Peyer's patch (tissue), 4 donors: ENCODE data around the gene RET. TPM values are rescaled to one million over a fixed set of nuclear protein-coding genes. Genes with fewer than 3 reads are reported as not detected.

Source experiments
- DNase-seq, 3 donors: peaks; one replicate each; pipeline ENCODE4 v3.0.0-alpha.2; 2017 to 2019
- H3K27ac ChIP-seq, 4 donors: fragments of 200-600 bp; sonication (generic); one replicate each; pipeline ENCODE4 v1.5.1; 2016 to 2019
- H3K27me3 ChIP-seq, 2 donors: fragments of 200-600 bp; sonication (generic); one replicate each; pipeline ENCODE4 v1.5.1; 2019
- H3K36me3 ChIP-seq, 3 donors: fragments of 200-600 bp; sonication (generic); one replicate each; pipeline ENCODE4 v1.5.1; 2016 to 2019
- H3K4me1 ChIP-seq, 4 donors: fragments of 200-600 bp; sonication (generic); one replicate each; pipeline ENCODE4 v1.5.1; 2016 to 2019
- H3K4me3 ChIP-seq, 4 donors: fragments of 200-600 bp; sonication (generic); 1 replicate in 3 of 4; 2 replicates in 1 of 4; pipeline ENCODE4 v1.5.1; 2016 to 2019; ENCODE audit warnings: mild to moderate bottlenecking in 1 of 4
- H3K9me3 ChIP-seq, 4 donors: fragments of 200-600 bp; sonication (generic); one replicate each; pipeline ENCODE4 v1.5.1; 2016 to 2019; ENCODE audit warnings: mild to moderate bottlenecking in 1 of 4
- POLR2A ChIP-seq, 2 donors: fragments of 450-650 bp; IDR thresholded peaks; one replicate each; pipeline ENCODE4 v1.5.1; 2017; ENCODE audit warnings: antibody characterized with exemption in 2 of 2, mild to moderate bottlenecking in 2 of 2, moderate library complexity in 2 of 2
- total RNA-seq, 4 donors: library from RNA; depleted of rRNA; stranded (reverse); fragments of >200 nt; gene quantifications; one replicate each; pipeline ENCODE4 v1.1.0, GENCODE V29; 2016
- TF ChIP-seq, protein P1 (sequence below), 6 experiments: fragments of 450-650 bp in 4 of 6; fragments of 200-600 bp in 2 of 6; sonication (generic) in 1 of 6; IDR thresholded peaks; one replicate each; pipeline ENCODE4 v1.5.1; 2017 to 2019; ENCODE audit warnings: antibody characterized with exemption in 6 of 6, mild to moderate bottlenecking in 3 of 6, moderate library complexity in 1 of 6

The RET gene
- total RNA-seq, 4 donors from 2014 or later: 1.2 to 5.8 (median 1.7) TPM

DNA sequence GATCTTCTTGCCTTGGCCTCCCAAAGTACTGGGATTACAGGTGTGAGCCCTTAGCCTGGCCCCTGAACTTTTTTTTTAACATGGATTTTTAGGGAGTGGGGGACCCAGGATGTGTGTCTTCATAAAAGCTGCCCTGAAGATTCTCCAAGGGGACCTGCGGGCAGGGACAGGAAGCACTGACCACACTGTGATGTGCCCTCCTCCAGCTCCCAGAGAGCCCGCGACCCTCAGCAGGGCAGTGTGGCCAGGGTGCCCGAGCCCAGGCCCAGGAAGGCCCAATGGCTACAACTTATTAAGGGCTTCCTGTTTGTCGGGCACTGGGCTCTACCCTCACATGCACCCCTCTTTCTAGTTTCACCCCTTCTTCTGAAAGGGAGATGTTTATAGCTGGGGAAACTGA is 2.5 kb upstream of the RET start:
- Histone ChIP-seq H3K27ac (no peak overlapping the region), H3K27me3 (no peaks in the 10 kb centered on the region), H3K4me3 (no peak overlapping the region), H3K4me1 (peaks cover 0 to 16% (median 6%) of the 10 kb centered on the region in 4 donors), H3K9me3 (no peaks in the 10 kb centered on the region), H3K36me3 (no peaks in the 10 kb centered on the region)
- DNase-seq: no peak
- TF ChIP-seq POLR2A (IDR thresholded peaks at IDR 0.05): no peak
- TF ChIP-seq, protein P1, sequence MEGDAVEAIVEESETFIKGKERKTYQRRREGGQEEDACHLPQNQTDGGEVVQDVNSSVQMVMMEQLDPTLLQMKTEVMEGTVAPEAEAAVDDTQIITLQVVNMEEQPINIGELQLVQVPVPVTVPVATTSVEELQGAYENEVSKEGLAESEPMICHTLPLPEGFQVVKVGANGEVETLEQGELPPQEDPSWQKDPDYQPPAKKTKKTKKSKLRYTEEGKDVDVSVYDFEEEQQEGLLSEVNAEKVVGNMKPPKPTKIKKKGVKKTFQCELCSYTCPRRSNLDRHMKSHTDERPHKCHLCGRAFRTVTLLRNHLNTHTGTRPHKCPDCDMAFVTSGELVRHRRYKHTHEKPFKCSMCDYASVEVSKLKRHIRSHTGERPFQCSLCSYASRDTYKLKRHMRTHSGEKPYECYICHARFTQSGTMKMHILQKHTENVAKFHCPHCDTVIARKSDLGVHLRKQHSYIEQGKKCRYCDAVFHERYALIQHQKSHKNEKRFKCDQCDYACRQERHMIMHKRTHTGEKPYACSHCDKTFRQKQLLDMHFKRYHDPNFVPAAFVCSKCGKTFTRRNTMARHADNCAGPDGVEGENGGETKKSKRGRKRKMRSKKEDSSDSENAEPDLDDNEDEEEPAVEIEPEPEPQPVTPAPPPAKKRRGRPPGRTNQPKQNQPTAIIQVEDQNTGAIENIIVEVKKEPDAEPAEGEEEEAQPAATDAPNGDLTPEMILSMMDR (IDR thresholded peaks at IDR 0.05): no peak

DNA sequence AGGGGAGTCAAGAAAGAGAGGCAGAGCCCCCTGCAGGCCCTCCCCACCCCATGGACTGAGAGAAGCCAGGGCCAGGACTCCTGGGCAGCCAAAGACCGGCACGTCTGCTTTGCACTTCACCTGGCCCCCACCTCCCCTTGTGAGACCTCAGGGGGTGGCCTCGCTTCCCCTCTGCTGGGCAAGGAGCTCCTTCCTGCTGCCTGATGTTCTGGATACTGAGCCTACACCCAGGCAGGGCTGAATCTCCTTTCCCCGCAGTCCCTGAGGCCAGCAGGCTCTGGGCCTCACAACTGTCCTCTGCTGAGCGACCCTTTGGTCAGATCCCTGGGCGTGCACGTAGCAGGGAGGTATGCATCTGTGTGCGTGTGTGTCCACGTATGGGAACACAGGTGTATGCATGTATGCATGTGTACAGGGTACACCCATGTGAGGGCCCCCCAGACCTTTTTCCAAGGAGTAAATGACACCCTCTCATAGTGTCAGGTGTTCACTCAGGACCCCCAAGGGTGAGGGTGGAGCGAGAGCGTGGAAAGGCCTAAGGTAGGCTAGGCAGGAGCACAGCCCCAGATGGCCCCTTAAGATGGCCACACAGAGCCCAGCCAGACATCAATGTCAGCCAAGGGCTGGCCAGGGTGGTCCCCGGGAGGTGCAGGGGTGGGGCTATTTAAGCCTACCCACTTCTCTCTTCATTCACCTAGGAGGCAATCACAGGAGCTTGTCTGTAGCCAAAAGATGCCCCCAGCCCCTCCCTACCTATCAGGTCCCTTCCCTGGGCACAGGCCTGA is 1.9 kb upstream of the RET start:
- no peak for DNase-seq
- Histone ChIP-seq H3K27ac (no peak overlapping the region), H3K27me3 (no peaks in the 10 kb centered on the region), H3K36me3 (no peaks in the 10 kb centered on the region), H3K4me1 (peaks cover 0 to 16% (median 6%) of the 10 kb centered on the region in 4 donors), H3K9me3 (no peaks in the 10 kb centered on the region), H3K4me3 (no peak overlapping the region)
- TF ChIP-seq, protein P1 (IDR thresholded peaks at IDR 0.05): no peak
- no peak for TF ChIP-seq POLR2A (IDR thresholded peaks at IDR 0.05)

DNA sequence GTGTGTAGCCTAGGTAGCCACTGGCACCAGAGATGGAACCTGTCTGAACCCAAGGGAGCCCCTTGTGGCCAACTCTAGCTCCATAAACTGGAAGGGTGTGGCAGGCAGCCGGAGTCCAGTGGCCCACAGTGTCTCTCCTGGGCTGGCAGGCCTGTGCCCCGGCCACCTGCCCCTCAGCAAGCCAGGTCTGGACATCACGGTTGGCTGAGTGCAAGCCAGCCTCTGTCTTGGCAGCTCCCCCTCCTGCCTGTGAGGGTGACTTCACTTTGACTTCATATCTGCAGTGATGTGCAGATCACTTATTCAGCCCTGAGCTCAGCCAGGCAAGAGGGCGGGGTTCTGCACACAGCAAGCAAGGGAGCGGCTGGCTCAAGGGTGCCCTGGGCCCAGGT is 1.3 kb upstream of the RET start:
- H3K4me3 ChIP-seq: no peak overlapping the region
- H3K27me3 ChIP-seq: no peaks in the 10 kb centered on the region
- H3K9me3 ChIP-seq: no peaks in the 10 kb centered on the region
- TF ChIP-seq, protein P1 (IDR thresholded peaks at IDR 0.05): peak in 1 of 6 experiments; percentile 6
- TF ChIP-seq POLR2A (IDR thresholded peaks at IDR 0.05): no peak
- H3K27ac ChIP-seq: no peak overlapping the region
- peaks cover 0 to 16% (median 6%) of the 10 kb centered on the region in 4 donors for H3K4me1 ChIP-seq
- DNase-seq: no peak
- H3K36me3 ChIP-seq: no peaks in the 10 kb centered on the region

DNA sequence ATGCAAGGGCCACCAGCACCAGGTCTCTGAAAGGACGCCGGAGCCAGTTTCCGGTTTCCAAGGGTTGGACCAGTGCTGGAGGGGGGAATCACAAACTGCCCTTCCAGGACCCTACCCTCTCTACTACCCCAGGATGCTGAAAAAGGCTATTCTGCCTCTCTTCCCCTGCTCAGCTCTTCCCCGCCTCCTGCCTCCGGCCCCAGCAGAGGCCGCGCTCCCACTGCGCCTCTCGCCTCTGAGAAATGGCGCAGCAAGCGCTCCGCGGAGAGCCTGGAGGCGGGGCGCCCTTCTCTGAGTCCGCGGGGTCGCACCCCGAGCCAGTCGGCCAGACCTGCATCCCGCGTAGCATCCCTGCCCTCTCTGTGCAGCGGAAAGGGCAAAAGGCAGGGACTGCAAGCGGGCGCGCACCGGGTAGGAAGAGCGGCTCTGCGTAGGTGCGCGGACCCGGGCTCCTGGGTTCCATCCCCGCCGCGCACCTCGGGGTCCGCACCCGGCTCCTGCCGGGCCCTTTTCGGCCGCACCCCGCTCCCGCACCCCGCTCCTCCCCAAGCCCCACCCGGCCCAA is 476 bp upstream of the RET start:
- no peaks in the 10 kb centered on the region for H3K9me3 ChIP-seq
- no peak for DNase-seq
- H3K27me3 ChIP-seq: no peaks in the 10 kb centered on the region
- TF ChIP-seq POLR2A (IDR thresholded peaks at IDR 0.05): no peak
- TF ChIP-seq, protein P1 (IDR thresholded peaks at IDR 0.05): no peak
- no peak overlapping the region for H3K27ac ChIP-seq
- H3K36me3 ChIP-seq: no peaks in the 10 kb centered on the region
- H3K4me3 ChIP-seq: peak overlapping the region; percentile 22 to 54 (median 44)
- peaks cover 0 to 16% (median 6%) of the 10 kb centered on the region in 4 donors for H3K4me1 ChIP-seq

DNA sequence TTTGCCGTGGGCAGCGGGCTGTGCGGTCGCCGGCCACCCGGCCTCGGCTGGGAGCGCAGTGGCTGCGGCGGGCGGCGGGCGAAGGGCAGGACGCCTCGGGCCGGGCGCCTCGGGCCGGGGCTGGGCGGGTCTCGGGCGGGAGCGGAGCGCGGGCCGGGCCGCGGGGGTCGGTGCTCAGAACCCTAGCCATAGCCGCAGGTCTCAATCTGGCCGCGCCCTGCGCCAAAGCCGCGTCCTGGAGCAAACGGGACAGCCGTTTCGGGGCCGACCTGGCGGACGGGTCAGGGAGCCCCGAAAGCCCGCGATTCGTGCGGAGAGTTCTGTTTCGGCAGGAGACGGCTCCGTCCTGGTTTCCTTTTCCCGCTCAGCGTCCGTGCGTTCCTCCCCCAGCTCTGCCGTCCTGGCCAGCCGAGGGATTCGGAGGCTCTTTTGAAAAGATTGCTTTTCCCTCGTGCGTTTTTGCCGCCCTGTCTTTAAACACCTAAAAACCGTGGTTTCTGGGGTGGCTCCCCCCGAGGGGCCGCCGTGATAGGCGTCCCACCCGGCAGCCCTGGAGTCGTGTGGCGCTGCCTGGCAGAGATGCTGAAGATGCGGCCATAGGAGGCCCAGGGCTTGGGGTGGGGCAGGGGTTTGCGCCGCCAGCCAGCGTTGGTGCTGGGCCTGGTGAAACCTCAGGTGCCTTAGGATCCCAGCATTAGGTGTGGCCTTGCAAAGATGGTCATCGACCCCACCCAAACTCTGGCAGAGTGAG is 727 bp downstream of the RET start:
- Histone ChIP-seq H3K4me1 (peaks cover 0 to 16% (median 6%) of the 10 kb centered on the region in 4 donors), H3K9me3 (no peaks in the 10 kb centered on the region), H3K27me3 (no peaks in the 10 kb centered on the region), H3K36me3 (no peaks in the 10 kb centered on the region), H3K27ac (no peak overlapping the region), H3K4me3 (peak overlapping the region; percentile 22 to 54 (median 44))
- no peak for TF ChIP-seq POLR2A (IDR thresholded peaks at IDR 0.05)
- TF ChIP-seq, protein P1 (IDR thresholded peaks at IDR 0.05): no peak
- no peak for DNase-seq
